ENCODE results near the gene RANGRF.

DNA sequence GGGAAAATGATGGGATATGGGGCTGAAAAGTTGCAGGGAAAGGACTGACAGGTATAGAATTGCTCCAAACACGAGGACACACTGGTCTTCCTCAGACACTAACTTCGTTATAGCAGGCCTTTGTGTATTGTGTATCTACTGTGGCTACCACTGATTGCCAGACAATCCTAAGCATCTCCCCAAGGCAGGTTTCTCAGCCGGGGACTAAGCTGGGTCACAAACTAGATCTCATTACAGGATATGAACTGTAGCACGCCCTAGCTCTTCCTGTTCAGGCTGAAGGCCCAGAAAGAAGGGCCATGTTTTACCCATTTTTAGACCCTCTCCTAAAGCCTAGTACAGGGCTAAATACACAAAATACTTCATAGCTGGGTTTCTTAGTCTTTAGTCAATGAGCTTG is 5.1 kb upstream of the RANGRF start:
- no peak for TF ChIP-seq BACH2 (CRISPR knock-in tag; IDR thresholded peaks at IDR 0.05; ENCODE audit: borderline replicate concordance)
- TF ChIP-seq, protein P1, sequence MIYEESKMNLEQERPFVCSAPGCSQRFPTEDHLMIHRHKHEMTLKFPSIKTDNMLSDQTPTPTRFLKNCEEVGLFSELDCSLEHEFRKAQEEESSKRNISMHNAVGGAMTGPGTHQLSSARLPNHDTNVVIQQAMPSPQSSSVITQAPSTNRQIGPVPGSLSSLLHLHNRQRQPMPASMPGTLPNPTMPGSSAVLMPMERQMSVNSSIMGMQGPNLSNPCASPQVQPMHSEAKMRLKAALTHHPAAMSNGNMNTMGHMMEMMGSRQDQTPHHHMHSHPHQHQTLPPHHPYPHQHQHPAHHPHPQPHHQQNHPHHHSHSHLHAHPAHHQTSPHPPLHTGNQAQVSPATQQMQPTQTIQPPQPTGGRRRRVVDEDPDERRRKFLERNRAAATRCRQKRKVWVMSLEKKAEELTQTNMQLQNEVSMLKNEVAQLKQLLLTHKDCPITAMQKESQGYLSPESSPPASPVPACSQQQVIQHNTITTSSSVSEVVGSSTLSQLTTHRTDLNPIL (CRISPR knock-in tag; IDR thresholded peaks at IDR 0.05; ENCODE audit: low read depth): no peak
- no peak for TF ChIP-seq TSHZ2 (CRISPR knock-in tag; IDR thresholded peaks at IDR 0.05)
- no peak for TF ChIP-seq ISL1 (CRISPR knock-in tag; IDR thresholded peaks at IDR 0.05)
- no peak for TF ChIP-seq CSRNP3 (CRISPR knock-in tag; IDR thresholded peaks at IDR 0.05)
- TF ChIP-seq ARNTL (CRISPR knock-in tag; IDR thresholded peaks at IDR 0.05; ENCODE audit: borderline replicate concordance, low read depth): no peak
- TF ChIP-seq CSDC2 (CRISPR knock-in tag; IDR thresholded peaks at IDR 0.05): no peak
